Fibroblast of peridontal ligament (primary cell): ENCODE results near the gene CAPZB.
"Not testable (repeated sequence)": the region's sequence is repeated elsewhere in the genome, so short reads cannot be mapped to it uniquely, and the experiment has no call there.

Experiments
- DNase-seq: peaks from one replicate; pipeline ENCODE4 v3.0.0-alpha.2; 2010; ENCODE audit errors: extremely low read depth

CAPZB gene

DNA sequence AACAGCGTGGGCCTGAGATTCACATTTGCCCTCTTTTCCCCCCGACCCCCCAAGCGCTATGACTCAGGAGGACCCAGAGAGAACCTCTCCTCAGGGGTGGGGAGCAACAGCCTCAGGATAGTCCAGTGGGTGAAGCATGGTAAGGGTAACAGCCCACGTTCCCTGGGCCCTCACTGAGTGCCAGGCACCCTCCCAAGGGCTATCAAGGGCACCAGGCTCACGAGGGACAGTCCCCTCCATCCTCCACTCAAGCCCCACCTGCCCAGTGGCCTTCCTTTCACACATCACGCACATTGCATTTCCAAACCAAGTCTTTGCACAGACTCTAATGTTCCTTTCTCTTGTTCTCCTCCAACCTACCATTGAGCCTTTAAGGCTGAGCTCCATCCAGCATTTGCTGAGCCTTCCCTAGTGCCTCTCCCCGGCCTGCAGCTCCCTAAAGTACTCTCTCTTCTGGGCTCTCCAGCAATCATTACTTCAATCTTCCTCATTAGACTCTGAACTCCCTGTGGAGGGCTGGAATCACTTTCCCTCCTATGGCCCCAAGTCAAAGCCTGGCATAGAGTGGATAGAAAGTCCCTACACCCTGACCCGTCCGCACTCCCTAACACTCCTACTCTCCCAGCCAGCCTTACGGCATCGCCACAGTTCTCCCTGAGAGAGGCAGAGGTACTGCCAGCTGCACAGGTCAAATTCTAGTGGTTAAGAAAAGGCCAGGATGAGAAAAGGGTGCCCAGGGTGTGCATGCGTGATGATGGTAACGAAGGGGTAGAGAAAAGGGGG, 174.4 kb downstream of the CAPZB start:
- DNase-seq = peak; percentile 12

DNA sequence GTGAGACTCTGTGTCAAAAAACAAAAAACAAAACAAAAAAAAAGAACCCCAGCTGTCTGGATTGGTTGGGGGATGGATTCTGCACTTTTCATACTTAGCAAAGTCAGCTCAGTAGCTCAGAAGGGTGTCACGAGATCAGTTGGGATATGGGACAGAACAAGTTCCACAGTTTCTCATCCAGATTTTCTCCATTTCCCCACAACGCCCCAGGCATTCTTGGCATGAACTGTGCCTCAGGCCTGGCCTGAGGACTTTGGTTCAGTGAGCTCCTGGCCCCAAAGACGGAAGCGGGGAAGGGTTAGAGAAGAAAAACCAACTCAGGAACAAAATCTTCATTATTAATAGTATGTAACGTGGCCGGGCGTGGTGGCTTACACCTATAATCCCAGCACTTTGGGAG, 175.3 kb downstream of the CAPZB start:
- no peak for DNase-seq

DNA sequence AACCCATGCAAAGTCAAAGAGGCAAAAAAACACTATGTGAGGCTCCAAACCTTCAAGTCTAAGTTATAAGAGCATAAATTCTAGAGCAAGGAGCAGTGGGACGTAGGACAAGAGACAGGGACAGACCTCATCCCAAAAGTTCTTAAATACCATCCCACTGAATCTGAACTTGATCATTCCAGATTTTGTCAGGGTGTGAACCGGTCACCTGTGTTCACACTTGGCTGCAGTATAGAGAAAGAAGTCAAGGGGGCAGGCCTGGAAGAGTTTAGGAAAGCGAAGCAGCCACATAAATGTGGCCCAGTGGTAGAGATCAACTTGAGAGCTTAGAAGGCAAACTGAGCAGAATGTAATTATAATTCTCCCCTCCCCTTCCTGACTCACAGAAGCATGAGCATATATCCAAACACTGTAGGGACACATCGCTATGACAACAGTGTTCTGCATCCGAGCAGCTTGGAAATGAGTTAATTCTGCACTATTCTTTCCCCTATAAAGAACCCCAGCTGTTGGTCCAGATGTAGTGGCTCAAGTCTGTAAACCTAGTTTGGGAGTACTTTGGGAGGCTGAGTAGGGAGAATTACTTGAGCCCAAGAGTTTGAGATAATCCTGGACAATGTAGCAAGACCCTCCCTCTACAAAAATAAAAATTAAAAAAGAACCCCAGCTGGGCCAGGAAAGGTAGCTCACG, 176.1 kb downstream of the CAPZB start:
- DNase-seq = peak; percentile 90

DNA sequence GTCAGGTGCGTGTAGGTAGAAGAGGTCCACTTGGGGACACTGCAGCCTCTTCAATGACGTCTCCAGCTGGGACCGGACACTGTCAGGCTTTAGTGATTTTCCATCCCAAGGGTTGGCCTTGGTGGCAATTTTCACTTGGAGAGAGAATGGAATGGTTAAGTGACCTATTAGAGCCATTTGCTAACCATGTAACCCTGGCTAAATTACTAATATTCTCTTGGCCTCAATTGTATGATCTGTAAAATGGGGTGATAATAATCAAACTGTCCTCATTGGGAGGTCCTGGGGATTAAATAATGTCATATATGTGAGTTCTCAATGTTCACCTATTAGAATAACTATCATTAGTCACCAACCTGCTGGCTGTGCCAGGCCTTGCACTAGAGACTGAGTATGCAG, 176.8 kb downstream of the CAPZB start:
- DNase-seq = no peak

DNA sequence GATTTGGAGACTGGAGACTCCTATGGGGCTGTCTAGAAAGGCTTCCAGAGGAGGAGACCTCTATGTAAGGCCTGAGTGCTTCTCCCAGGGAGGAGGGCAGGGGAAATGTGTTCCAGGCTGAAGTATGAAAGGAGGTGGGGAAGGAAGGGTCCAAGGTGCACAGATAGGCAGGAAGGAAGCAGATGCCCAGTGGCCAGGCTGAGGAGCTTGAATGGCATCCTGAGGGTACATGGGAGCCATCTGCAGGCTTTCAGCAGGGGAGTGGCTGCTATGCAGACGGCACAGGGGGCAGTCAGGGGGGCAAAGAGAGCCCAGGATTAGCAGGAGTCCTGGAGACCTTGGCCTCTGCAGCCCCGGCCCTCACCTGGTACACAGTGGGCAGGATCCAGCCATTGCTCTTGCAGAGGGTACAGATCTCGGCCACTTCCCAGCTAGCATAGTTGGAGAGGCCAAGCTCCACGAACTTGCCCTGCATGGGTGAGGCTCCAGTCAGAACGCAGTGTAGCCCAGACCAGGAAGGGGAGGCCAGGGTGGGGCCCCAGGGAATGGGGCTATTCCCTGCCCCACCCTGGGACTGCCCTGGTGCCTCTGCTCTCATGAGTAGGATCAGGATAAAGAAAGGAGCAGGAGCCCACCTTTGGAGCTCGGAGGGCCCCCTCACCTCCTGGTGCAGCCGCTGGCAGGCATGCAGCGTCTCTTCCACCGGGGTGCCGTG, 177.4 kb downstream of the CAPZB start:
- no peak for DNase-seq

DNA sequence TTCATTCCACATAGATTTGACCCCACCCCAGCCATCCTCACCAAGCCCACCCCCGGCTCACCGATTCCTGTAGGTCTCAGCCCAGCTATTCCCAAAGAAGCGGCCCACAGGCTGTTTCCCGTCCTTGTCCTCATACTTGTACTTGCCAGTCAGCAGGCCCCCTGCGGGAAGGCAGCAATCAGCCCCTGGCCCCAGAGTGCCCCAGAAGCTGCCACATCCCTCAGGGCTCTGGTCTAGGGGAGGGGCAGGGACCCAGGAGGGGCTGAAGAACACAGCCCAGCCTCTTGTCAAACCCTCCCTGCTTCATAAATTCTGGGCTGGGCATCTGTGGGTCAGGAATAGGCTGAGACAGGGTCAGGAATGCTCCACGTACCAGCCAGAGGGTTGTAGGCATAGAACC, 178.4 kb downstream of the CAPZB start:
- DNase-seq = no peak

DNA sequence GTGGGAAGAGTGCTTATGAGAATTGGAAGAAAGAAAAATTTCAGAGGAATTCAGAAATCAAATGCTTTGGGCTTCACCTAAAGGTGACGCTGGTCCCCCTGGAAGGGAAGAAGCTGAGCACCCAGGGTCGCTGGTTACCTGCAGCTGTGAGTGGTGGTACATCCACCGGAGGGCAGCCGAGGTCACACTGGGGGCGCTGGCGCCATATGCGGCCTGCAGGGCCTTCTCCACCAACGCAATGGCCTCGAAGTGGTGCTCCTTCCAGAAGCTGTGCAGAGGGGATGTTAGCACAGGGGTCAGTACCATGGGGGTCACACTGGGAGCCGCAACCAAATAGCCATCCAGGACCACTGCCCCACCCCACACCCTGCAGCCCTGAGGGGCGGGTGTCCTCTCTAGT, 179.5 kb downstream of the CAPZB start:
- DNase-seq = no peak

DNA sequence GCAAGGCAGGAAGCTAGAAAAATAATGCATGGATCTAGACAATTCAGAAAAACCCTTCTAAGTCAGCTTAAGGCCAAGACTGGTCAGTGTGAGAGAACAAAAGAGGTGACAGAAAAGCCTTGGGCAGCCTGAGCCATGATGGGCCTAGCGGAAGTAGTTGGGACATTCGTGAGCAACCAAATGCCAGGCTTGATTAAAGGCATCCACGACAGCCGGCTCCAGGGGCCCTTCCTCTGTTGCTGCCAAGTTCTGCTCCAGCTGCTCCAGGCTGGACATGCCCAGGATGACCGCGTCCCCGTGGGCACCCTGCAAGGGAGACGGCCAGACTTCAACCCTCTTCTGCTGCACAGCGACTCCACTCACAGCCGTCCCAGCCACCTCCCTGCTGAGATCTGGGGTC, 181.3 kb downstream of the CAPZB start:
- not testable (repeated sequence) for DNase-seq

DNA sequence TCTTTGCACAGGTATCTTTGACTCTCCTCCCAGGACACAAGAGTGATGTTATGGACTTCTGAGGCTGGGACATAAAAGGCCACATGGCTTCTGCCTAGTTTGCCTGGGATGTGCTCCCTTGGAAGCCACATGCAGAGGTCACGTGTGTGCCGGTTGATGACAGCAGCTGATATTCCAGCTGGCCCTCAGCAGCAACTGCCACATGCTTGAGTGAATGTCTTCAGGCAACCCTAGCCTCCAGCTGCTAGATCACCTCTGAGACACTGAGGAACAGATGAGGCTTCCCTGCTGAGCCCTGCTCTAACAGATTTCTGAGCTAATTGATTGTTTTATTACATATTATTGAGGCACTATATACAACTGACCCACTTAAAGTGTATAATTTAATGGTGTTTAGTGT, 185.1 kb downstream of the CAPZB start:
- no peak for DNase-seq

DNA sequence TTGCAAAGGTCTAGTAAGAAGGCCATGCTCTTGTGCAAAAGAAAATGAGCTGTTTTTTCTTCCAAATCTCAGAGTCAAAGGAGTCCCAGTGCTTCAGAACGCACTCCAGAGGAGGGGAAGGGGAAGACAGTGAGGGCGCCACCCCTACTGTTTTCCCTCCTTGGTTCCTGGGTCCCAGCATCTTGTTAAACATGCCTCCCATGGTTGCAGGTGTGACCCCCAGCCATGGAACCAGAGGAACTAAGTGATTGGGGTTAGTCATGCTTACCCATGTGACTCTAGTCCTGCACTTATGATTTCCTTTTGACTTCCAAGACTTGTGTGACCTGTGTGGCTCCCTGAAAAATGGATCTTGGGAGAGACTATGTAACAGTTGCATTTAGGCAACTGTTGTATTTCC, 190.7 kb downstream of the CAPZB start:
- DNase-seq = no peak

DNA sequence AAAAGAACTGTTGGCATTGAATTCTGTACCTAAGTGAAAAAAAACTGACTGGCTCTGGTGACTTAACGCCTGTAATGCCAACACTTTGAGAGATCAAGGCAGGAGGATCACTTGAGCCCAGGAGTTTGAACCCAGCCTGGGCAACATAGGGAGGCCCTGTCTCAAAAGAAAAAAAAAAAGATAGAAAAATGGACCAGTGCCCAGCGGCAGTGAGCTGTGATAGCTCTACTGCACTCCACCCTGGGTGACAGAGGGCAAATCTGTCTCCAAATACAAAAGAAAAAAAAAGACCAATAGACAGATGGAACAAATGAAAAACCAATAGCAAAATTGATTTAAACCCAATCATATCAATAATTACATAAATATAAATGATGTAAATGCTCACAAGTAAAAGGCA, 196.1 kb downstream of the CAPZB start:
- no peak for DNase-seq
